Calu3 (cell line): Measurements from ENCODE around the gene STK36. TPM values are rescaled to one million over a fixed set of nuclear protein-coding genes. Genes with fewer than 3 reads are reported as not detected.
A peak's percentile ranks its signal among the peaks of the same experiment; 100 is the strongest.
"Not testable (repeated sequence)": the region's sequence is repeated elsewhere in the genome, so short reads cannot be mapped to it uniquely, and the experiment has no call there.

Experiments
- BruUV-seq: library from RNA; stranded (reverse); fragments of 400-500 nt; replicated peaks from 2 replicates; lab custom pipeline; 2021; lab: Mats Ljungman, UMichigan
- CTCF ChIA-PET: fragments of 300-600 bp; sonication (Branson Sonifier 250); formaldehyde crosslinking; loops from one replicate; lab custom pipeline; 2022; ENCODE audit warnings: antibody characterized with exemption; lab: Charles Lee
- DNase-seq: peaks from one replicate; pipeline ENCODE4 v3.0.0; 2022
- H3K27ac Mint-ChIP-seq: one replicate; pipeline ENCODE4 v1.8.0; 2022; ENCODE audit warnings: mixed read lengths; ENCODE audit not compliant: unreplicated experiment
- H3K27me3 Mint-ChIP-seq: one replicate; pipeline ENCODE4 v1.8.0; 2022; ENCODE audit warnings: mixed read lengths; ENCODE audit not compliant: unreplicated experiment
- H3K36me3 Mint-ChIP-seq: one replicate; pipeline ENCODE4 v1.8.0; 2022; ENCODE audit warnings: mild to moderate bottlenecking, moderate library complexity, mixed read lengths; ENCODE audit not compliant: insufficient read depth, unreplicated experiment
- H3K4me1 Mint-ChIP-seq: one replicate; pipeline ENCODE4 v1.8.0; 2022; ENCODE audit warnings: mild to moderate bottlenecking, low read depth, mixed read lengths; ENCODE audit not compliant: unreplicated experiment
- H3K4me3 Mint-ChIP-seq: one replicate; pipeline ENCODE4 v1.8.0; 2022; ENCODE audit warnings: mild to moderate bottlenecking, low read depth, moderate library complexity, mixed read lengths; ENCODE audit not compliant: unreplicated experiment
- H3K9me3 Mint-ChIP-seq: one replicate; pipeline ENCODE4 v1.8.0; 2022; ENCODE audit warnings: low read depth, mixed read lengths; ENCODE audit not compliant: unreplicated experiment
- CTCF ChIP-seq: fragments of 200-600 bp; IDR thresholded peaks from one replicate; pipeline ENCODE4 v1.8.0; 2022; ENCODE audit warnings: antibody characterized with exemption; ENCODE audit not compliant: unreplicated experiment
- intact Hi-C: fragments of 100-400 bp; cut with micrococcal nuclease; formaldehyde crosslinking; loops from one replicate; pipeline ENCODE4 v1.10.0; 2022; ENCODE audit not compliant: unreplicated experiment
- total RNA-seq: library from RNA; stranded (reverse); gene quantifications from 2 replicates; pipeline ENCODE4 v1.2.3, GENCODE V29; 2022

STK36 gene
- total RNA-seq, 1 experiment from 2014 or later, result 42.4 TPM

GRCh38 chr2:218671097-218671653 is 711 bp upstream of the STK36 start:
- H3K9me3 Mint-ChIP-seq, result no peaks in the 10 kb centered on the region
- TF ChIP-seq CTCF, result no peak
- H3K36me3 Mint-ChIP-seq, result peaks cover 41% of the 10 kb centered on the region
- no peak for DNase-seq
- TSS peak; percentile 73 for BruUV-seq
- peak overlapping the region; percentile 88 for H3K4me3 Mint-ChIP-seq
- CTCF ChIA-PET, result interaction anchor here (0.6 to 1.9 kb wide), 7 partner anchors 13 to 1764 kb away, joined by 4 to 12 read pairs (median 5); no protein-coding TSS in a partner anchor
- H3K27me3 Mint-ChIP-seq, result no peaks in the 10 kb centered on the region
- peak overlapping the region; percentile 68 for H3K27ac Mint-ChIP-seq
- H3K4me1 Mint-ChIP-seq, result peaks cover 16% of the 10 kb centered on the region
- intact Hi-C loops, result no loop called here

- no TSS peak for BruUV-seq
- no peak for DNase-seq
- Mint-ChIP-seq H3K9me3 (no peaks in the 10 kb centered on the region), H3K27me3 (no peaks in the 10 kb centered on the region), H3K36me3 (no peaks in the 10 kb centered on the region), H3K27ac (no peak overlapping the region), H3K4me1 (no peaks in the 10 kb centered on the region), H3K4me3 (no peak overlapping the region)
- intact Hi-C loops, result no loop called here
- CTCF ChIA-PET, result no interaction called here
- TF ChIP-seq CTCF, result no peak
Observed at GRCh38 chr2:218679119-218679518, 7.2 kb downstream of the STK36 start.

- Mint-ChIP-seq H3K27ac (no peak overlapping the region), H3K27me3 (no peaks in the 10 kb centered on the region), H3K36me3 (no peaks in the 10 kb centered on the region), H3K4me3 (no peak overlapping the region), H3K4me1 (no peaks in the 10 kb centered on the region), H3K9me3 (no peaks in the 10 kb centered on the region)
- DNase-seq, result no peak
- no TSS peak for BruUV-seq
- CTCF ChIA-PET, result no interaction called here
- no peak for TF ChIP-seq CTCF
- intact Hi-C loops, result no loop called here
Observed at GRCh38 chr2:218680061-218680460, 8.2 kb downstream of the STK36 start.

- peak; percentile 67 for DNase-seq
- H3K27me3 Mint-ChIP-seq, H3K4me1 Mint-ChIP-seq, H3K4me3 Mint-ChIP-seq, H3K27ac Mint-ChIP-seq, H3K36me3 Mint-ChIP-seq, H3K9me3 Mint-ChIP-seq, BruUV-seq: not testable (repeated sequence)
- CTCF ChIA-PET, result interaction anchor here (0.5 to 2.0 kb wide), 9 partner anchors 15 to 160 kb away, joined by 3 to 25 read pairs (median 4); partner anchors contain the start of genes BCS1L, RNF25, STK36 and TTLL4
- peak; percentile 69 for TF ChIP-seq CTCF
- intact Hi-C loops, result loop anchor here (1.0 kb wide), 2 partner anchors 29 to 160 kb away; no protein-coding TSS in a partner anchor
Observed at GRCh38 chr2:218687400-218688060, 15.6 kb downstream of the STK36 start.
